Posterior vena cava (tissue), 2 donors: ENCODE results near the gene CD276. TPM values are rescaled to one million over a fixed set of nuclear protein-coding genes. Genes with fewer than 3 reads are reported as not detected.
"Not testable (repeated sequence)": the region's sequence is repeated elsewhere in the genome, so short reads cannot be mapped to it uniquely, and the experiment has no call there.

Experiments used
- DNase-seq: peaks from one replicate; pipeline ENCODE4 v3.0.0-alpha.2; 2020; ENCODE audit warnings: low spot score
- intact Hi-C, 2 donors: fragments of 100-400 bp; cut with DNase I; formaldehyde crosslinking; loops; one replicate each; pipeline versions ENCODE4 v1.14.1 to v1.14.2; 2022 to 2023
- total RNA-seq, 2 donors: library from RNA; stranded (reverse); fragmentation: NEBNext Ultra II Directional; extraction: Animal tissue kit (Norgen Biotek cat#: 25700); gene quantifications; one replicate each; pipeline ENCODE4 v1.2.1, GENCODE V29; 2021
- donor health status: DM: yes; HTN: yes; CAD: no.
- donor health status: DM: yes; HTN: yes; CAD: no.

Gene CD276
- total RNA-seq, 2 donors from 2014 or later, result 84.1 to 137 TPM

GRCh38 chr15:73727330-73727976 is 43.3 kb downstream of the CD276 start:
- intact Hi-C loops, result no loop called here
- no peak for DNase-seq

- DNase-seq, intact Hi-C loops: not testable (repeated sequence)
Observed at GRCh38 chr15:73732051-73732450, 47.9 kb downstream of the CD276 start.

GRCh38 chr15:73732930-73733329 is 48.7 kb downstream of the CD276 start:
- intact Hi-C loops, result no loop called here
- no peak for DNase-seq

- intact Hi-C loops, result no loop called here
- DNase-seq, result no peak
Observed at GRCh38 chr15:73737535-73737934, 53.4 kb downstream of the CD276 start.

- intact Hi-C loops, result no loop called here
- no peak for DNase-seq
Observed at GRCh38 chr15:73740152-73741048, 56.2 kb downstream of the CD276 start.

GRCh38 chr15:73741321-73741836 is 57.2 kb downstream of the CD276 start:
- no peak for DNase-seq
- intact Hi-C loops, result no loop called here

GRCh38 chr15:73744293-73744692 is 60.1 kb downstream of the CD276 start:
- DNase-seq, result no peak
- intact Hi-C loops, result no loop called here

GRCh38 chr15:73745073-73745472 is 60.9 kb downstream of the CD276 start:
- DNase-seq, result no peak
- intact Hi-C loops, result no loop called here

- no peak for DNase-seq
- intact Hi-C loops, result no loop called here
Observed at GRCh38 chr15:73746261-73746660, 62.1 kb downstream of the CD276 start.

- intact Hi-C loops, result no loop called here
- no peak for DNase-seq
Observed at GRCh38 chr15:73746883-73747282, 62.7 kb downstream of the CD276 start.

- DNase-seq, result no peak
- intact Hi-C loops, result no loop called here
Observed at GRCh38 chr15:73747847-73748590, 63.8 kb downstream of the CD276 start.

GRCh38 chr15:73748730-73749129 is 64.5 kb downstream of the CD276 start:
- intact Hi-C loops, result no loop called here
- DNase-seq, result no peak

- intact Hi-C loops, result no loop called here
- DNase-seq, result no peak
Observed at GRCh38 chr15:73749533-73749932, 65.3 kb downstream of the CD276 start.

GRCh38 chr15:73749971-73750370 is 65.8 kb downstream of the CD276 start:
- DNase-seq, result no peak
- intact Hi-C loops, result no loop called here

- no peak for DNase-seq
- intact Hi-C loops, result no loop called here
Observed at GRCh38 chr15:73750438-73750837, 66.3 kb downstream of the CD276 start.

GRCh38 chr15:73750951-73751350 is 66.8 kb downstream of the CD276 start:
- DNase-seq, result no peak
- intact Hi-C loops, result no loop called here

- intact Hi-C loops, result no loop called here
- DNase-seq, result no peak
Observed at GRCh38 chr15:73751511-73751898, 67.3 kb downstream of the CD276 start.

- intact Hi-C loops, result no loop called here
- DNase-seq, result no peak
Observed at GRCh38 chr15:73751899-73752805, 68.0 kb downstream of the CD276 start.

- DNase-seq, result no peak
- intact Hi-C loops, result no loop called here
Observed at GRCh38 chr15:73752806-73753193, 68.6 kb downstream of the CD276 start.
